GM10266 (cell line): ENCODE data around the gene DENND2C.

ENCODE experiments used
- DNase-seq: peaks from one replicate; pipeline ENCODE4 v3.0.0; 2012; ENCODE audit errors: extremely low spot score
- CTCF ChIP-seq: IDR thresholded peaks from 2 replicates; pipeline ENCODE4 v1.5.1; 2012; ENCODE audit warnings: mild to moderate bottlenecking, low read depth; ENCODE audit not compliant: control insufficient read depth, insufficient read depth; ENCODE audit errors: missing control alignments

DENND2C gene

DNA sequence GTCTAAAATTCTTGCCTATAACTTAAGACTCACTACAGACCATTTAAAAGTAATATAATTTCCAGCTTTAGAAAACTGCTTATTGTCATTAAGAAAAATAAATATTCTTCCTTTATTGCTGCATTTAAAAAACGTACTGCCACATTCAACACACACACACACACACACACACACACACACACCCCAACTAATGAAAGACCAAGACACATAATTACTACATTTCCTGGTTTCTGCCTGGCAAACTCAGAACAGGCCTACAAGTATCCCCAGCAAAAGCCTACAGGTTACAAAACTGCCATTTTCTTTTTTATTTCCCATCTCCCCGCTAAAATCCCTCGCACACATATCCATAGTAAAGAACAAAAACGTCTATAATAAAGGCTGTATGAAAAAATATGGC lies 1.5 kb downstream of the DENND2C start:
- TF ChIP-seq CTCF, result no peak
- DNase-seq, result no peak

DNA sequence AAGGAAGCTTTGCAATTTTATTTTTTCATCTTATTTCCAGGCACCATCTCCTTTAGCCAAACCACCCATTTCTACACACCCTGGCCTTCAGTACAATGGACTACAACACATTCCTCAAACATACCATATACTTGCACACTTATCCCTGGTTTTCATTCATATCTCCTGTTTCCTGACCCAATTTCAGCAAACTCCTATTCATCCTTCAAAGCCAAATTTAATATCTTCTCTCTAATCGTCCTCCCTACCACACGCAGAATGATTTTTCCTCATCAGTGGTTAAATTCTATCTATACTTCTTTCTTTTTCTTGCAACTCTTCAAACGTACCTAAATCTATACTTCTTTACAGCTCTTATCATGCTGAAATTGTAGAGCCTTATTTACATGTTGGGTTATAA lies 2.9 kb downstream of the DENND2C start:
- DNase-seq, result no peak
- no peak for TF ChIP-seq CTCF

DNA sequence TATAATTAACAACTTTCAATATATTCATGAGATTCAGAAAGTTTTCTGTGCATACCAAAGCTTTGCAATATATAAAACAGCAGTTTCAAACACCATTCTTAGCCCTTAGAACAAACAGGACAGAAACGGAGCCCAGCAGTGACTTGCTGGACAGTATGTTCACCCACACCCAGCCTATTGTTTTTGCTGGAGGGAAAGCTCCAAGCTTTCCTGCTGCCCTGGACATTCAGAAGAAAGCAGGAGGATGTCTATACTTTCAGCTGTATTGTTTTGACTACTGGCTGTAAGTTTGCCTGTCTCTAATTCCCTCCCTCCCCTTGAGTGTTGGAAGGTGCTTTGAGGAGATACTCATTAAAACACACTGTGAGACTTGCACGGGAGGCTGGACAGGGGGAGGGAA lies 9.6 kb downstream of the DENND2C start:
- DNase-seq, result no peak
- TF ChIP-seq CTCF, result no peak

GRCh38 chr1:114651893-114652292 lies 18.0 kb downstream of the DENND2C start:
- no peak for DNase-seq

GRCh38 chr1:114648503-114648902 lies 21.3 kb downstream of the DENND2C start:
- DNase-seq, result no peak
- TF ChIP-seq CTCF, result no peak

More at GRCh38 chr1:114651893-114652292, 18.0 kb downstream of the DENND2C start:
- TF ChIP-seq CTCF, result no peak

- no peak for DNase-seq
- no peak for TF ChIP-seq CTCF
These were observed 28.5 kb downstream of the DENND2C start for GRCh38 chr1:114641377-114641776.

- no peak for DNase-seq
- no peak for TF ChIP-seq CTCF
These were observed 30.9 kb downstream of the DENND2C start for GRCh38 chr1:114638910-114639309.
